GM19025 (cell line): ENCODE data around the gene CDK2.
A peak's percentile ranks its signal among the peaks of the same experiment; 100 is the strongest.
"Not testable (repeated sequence)": the region's sequence is repeated elsewhere in the genome, so short reads cannot be mapped to it uniquely, and the experiment has no call there.

ENCODE experiments used
- ATAC-seq: cut with Tn5 transposase; IDR thresholded peaks from one replicate; pipeline ENCODE4 v1.9.1; 2021; ENCODE audit warnings: mild to moderate bottlenecking, low read depth, moderate library complexity; ENCODE audit not compliant: unreplicated experiment

CDK2 gene

GRCh38 chr12:55966408-55967281 lies at the start of gene CDK2:
TSS of gene CDK2 (plus strand) at chr12:55966830. CDS start at chr12:55967009, 179 bp downstream.
- ATAC-seq, result peak; percentile 97

GRCh38 chr12:55919032-55919431 lies 47.6 kb upstream of the CDK2 start:
- not testable (repeated sequence) for ATAC-seq

- ATAC-seq, result no peak
Observed at GRCh38 chr12:55922126-55922525, 44.5 kb upstream of the CDK2 start.

GRCh38 chr12:55923648-55924047 lies 43.0 kb upstream of the CDK2 start:
- not testable (repeated sequence) for ATAC-seq

GRCh38 chr12:55925371-55925770 lies 41.3 kb upstream of the CDK2 start:
- ATAC-seq, result no peak

- ATAC-seq, result no peak
Observed at GRCh38 chr12:55925870-55926737, 40.5 kb upstream of the CDK2 start.

- ATAC-seq, result peak; percentile 35
Observed at GRCh38 chr12:55926738-55927587, 39.7 kb upstream of the CDK2 start.

- ATAC-seq, result peak; percentile 38
Observed at GRCh38 chr12:55927588-55928502, 38.8 kb upstream of the CDK2 start, which contains the start of gene PYM1. TSS of gene PYM1 (minus strand) at chr12:55927894. CDS start at chr12:55927761, 133 bp downstream.

- peak; percentile 22 for ATAC-seq
Observed at GRCh38 chr12:55929306-55929791, 37.3 kb upstream of the CDK2 start.

GRCh38 chr12:55930771-55931316 lies 35.8 kb upstream of the CDK2 start, which contains the start of gene DGKA:
TSS of gene DGKA (plus strand) at chr12:55931162. CDS start at chr12:55936504, 5,342 bp downstream.
- ATAC-seq, result no peak

- ATAC-seq, result no peak
Observed at GRCh38 chr12:55931317-55931779, 35.3 kb upstream of the CDK2 start.

GRCh38 chr12:55931780-55932550 lies 34.7 kb upstream of the CDK2 start:
- no peak for ATAC-seq

- ATAC-seq, result no peak
Observed at GRCh38 chr12:55932551-55932910, 34.1 kb upstream of the CDK2 start.

- no peak for ATAC-seq
Observed at GRCh38 chr12:55933169-55933798, 33.3 kb upstream of the CDK2 start.

GRCh38 chr12:55933799-55934742 lies 32.6 kb upstream of the CDK2 start:
- ATAC-seq, result no peak

GRCh38 chr12:55934773-55935172 lies 31.9 kb upstream of the CDK2 start:
- no peak for ATAC-seq
